ENCODE data around the gene WDR73.
"Not testable (repeated sequence)": the region's sequence is repeated elsewhere in the genome, so short reads cannot be mapped to it uniquely, and the experiment has no call there.

Gene WDR73

GRCh38 chr15:84656972-84657371 lies 2.9 kb upstream of the WDR73 start:
- no peak for DNase-seq

DNA sequence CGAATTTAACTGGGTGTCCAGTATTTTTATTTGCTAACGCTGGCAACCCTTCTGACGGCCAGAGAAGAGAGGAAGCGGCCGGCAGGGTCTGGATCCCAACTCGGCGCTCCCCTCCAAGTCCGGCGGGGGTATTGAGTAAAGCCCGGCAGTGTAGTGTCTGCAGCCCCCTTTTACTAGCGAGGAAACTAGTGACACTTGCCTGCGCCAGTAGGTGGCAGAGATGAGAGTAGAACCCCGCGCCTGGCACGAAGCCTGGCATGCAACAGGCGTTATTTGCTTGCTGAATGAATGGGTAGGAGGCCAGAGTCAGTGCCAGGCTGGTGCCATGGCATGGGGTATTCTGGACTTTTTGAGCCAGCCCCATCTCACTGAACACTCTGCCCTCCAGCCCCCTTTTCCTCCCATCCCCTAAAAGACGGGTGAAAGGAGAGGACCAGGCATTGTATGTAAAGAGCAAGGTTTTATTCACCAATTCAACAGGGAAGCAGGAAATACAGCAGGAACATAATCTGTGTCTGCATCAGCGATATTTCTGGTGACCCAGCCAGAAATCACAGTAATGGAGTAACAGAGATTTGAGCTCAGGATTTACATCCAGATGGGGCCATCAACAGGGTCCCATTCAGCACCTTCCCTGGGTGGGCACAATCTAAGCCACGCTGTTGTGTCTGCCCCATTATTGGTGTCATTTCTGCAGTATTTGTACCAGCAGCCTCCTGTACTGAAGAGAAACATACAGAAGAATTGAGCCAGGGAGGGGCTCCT lies 788 bp upstream of the WDR73 start:
- DNase-seq, result no peak

DNA sequence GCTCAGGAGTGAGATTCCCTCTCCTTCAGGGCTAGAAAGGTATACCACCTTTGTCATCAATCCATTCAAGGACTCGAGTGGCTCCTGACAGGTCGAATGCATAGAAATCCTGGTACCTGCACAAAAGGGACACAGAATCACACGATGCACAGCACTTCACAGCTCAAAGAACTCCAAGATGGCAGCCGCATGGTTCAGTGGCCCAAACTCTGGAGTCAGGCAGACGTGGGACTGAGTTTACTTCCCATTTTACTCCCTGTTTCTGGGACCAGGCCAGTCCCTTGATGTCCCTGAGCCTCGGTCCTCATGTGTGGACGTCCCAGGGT lies 536 bp downstream of the WDR73 start:
- DNase-seq, result no peak

- no peak for DNase-seq
Observed at GRCh38 chr15:84649706-84650105, 4.4 kb downstream of the WDR73 start.

- no peak for DNase-seq
Observed at GRCh38 chr15:84648539-84648938, 5.5 kb downstream of the WDR73 start.

DNA sequence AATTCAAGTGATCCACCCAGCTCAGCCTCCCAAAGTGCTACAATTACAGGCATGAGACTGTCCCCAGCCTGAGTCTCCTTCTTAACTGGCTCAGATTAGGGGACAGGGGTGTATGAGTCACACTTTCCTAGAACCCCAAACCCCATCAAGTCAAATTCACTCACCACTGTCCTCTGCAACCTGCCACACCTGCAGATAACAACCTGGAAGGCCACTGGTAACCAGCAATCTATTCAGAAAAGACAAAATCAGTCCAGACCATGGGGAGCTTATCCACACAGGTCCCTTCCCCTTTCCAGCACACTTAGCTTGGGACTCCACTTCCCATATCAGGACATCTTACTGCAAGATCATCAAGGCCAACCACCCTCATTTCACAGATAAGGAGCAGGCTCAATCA lies 6.4 kb downstream of the WDR73 start:
- DNase-seq, result no peak

- no peak for DNase-seq
Observed at GRCh38 chr15:84645997-84646396, 8.1 kb downstream of the WDR73 start.

- no peak for DNase-seq
Observed at GRCh38 chr15:84645496-84645895, 8.6 kb downstream of the WDR73 start.

DNA sequence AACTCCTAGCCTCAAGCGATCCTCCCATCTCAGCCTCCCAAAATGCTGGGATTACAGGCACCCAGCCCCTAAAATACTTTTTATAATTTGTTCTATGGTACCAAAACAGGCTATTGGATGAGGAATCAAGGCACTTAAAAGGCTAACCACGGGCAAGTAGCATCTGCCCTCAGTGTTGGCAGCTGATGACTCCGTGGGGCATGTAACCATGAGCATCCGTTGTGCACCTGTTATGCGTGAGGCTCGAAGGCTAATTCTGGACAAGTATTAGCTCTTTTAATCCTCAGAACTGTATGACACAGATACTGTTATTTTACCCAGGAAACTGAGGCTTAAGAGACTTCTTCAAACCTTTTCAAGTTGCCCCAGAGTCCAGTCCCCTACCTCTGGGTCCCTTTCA lies 10.2 kb downstream of the WDR73 start:
- no peak for DNase-seq

GRCh38 chr15:84642640-84643039 lies 11.4 kb downstream of the WDR73 start:
- DNase-seq, result not testable (repeated sequence)

DNA sequence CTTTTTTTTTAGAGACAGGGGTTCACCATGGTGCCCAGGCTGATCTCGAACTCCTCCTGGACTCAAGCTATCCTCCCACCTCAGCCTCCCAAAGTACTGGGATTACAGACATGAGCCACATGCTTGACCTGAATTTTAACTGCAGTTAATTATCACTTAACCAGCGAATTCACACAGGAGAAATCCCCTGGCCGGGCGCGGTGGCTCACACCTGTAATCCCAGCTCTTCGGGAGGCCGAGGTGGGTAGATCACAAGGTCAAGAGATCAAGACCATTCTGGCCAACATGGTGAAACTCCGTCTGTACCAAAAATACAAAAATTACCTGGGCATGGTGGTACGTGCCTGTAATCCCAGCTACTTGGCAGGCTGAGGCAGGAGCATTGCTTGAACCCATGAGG lies 12.2 kb downstream of the WDR73 start:
- DNase-seq, result not testable (repeated sequence)

DNA sequence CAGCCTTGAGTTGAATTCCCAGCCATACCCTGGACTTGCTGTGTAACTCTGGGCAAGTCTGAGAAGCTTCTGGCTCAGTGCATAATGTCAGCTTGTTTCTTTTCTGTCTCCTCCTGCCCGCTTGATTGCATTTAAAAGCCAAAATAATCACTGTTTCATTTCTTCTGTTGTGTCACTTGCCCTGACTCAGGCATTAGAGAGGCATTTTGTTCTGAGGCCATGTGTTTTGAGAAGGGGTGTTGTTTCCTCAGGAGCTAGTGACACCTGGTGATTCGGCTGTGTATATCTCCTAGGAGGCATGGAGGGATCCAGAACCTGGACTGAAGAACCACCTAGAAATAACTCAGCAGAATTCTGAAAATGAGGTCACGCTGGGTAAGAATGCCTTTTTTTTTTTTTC lies 16.0 kb downstream of the WDR73 start:
- DNase-seq, result no peak

GRCh38 chr15:84634228-84634837 lies 19.8 kb downstream of the WDR73 start:
- no peak for DNase-seq

GRCh38 chr15:84633311-84634227 lies 20.5 kb downstream of the WDR73 start:
- peak in 1 of 2 experiments; percentile 28 for DNase-seq

DNA sequence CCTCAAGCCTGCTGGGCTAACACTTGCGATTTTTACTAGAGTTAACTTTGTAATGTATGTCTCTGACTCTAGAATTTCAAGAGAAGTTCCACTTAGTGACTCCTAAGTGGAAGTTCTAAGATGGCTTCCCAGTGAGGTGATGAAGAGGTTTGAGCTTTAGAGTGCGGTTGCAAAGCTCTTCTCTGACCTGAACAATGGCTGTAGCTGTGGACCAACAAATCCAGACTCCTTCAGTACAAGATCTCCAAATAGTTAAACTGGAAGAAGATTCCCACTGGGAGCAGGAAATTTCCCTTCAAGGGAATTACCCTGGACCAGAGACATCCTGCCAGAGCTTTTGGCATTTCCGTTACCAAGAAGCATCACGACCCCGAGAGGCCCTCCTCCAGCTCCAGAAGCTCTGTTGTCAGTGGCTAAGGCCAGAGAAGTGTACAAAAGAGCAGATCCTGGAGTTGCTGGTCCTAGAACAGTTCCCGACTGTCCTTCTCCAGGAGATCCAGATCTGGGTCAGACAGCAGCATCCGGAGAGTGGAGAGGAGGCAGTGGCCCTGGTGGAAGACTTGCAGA lies 22.3 kb downstream of the WDR73 start:
- no peak for DNase-seq

DNA sequence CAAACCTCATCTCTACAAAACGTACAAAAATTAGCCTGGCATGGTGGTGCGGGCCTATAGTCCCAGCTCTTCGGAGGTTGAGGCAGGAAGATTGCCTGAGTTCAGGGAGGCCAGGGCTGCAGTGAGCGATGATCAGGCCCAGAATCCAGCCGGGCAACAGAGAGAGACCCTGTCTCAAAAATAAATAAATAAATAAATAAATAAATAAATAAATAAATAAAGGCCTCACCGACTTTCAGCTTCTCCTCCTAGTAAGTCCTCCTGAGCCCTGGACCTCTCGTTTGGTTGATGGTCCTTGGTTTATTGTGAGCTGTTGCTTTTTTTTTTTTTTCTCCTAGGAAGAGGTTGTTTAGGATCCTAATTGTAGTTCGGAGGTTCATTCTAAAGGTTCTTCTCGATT lies 25.1 kb downstream of the WDR73 start:
- DNase-seq, result no peak

DNA sequence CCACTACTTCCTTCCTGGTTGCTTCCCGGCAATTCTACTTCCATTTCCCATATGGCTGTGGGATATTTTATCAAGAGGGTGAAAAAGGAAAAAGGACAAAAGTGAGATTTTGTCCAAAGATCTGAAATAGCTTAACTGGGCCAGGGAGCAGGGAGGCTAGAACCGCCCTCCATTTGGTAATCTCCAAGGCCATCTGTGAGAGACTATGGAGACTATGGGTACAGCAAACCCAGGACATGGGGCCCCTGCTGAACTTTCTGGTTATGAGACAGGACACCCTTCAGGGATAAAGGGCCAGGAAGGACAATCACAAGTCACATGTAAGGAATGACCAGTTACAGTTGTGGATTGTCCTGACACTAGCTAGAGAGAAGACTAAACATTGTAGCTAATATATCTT lies 29.0 kb downstream of the WDR73 start:
- no peak for DNase-seq

DNA sequence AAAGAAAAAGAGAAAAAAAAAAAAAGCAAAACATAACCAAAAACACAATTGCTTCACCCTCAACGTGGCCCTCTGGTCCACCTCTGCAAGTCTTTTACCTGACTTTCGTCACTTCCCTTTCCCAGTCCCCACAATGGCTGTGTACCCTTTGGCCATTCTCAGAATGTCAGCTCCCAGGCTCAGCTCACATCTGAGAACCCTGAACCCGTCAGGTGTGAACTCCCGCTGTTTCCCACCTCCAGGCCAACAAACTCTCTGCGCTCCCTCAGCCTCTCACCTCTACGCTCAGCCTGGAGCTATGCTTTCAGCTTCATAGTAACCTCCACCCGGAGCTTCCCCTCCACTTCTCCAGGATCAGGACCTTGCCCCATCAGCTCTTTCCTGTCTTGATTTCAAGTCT lies 29.7 kb downstream of the WDR73 start:
- DNase-seq, result no peak

GRCh38 chr15:84621358-84621979 lies 32.6 kb downstream of the WDR73 start:
- no peak for DNase-seq

DNA sequence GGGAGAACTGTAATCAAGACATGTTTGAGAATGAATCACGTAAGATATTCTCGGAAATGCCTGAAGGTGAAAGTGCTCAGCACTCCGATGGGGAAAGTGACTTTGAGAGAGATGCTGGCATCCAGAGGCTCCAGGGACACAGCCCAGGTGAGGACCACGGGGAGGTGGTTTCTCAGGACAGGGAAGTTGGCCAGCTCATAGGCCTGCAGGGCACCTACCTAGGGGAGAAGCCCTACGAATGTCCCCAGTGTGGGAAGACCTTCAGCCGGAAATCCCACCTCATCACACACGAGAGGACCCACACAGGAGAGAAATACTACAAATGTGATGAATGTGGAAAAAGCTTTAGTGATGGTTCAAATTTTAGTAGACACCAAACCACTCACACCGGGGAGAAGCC lies 33.5 kb downstream of the WDR73 start:
- no peak for DNase-seq

DNA sequence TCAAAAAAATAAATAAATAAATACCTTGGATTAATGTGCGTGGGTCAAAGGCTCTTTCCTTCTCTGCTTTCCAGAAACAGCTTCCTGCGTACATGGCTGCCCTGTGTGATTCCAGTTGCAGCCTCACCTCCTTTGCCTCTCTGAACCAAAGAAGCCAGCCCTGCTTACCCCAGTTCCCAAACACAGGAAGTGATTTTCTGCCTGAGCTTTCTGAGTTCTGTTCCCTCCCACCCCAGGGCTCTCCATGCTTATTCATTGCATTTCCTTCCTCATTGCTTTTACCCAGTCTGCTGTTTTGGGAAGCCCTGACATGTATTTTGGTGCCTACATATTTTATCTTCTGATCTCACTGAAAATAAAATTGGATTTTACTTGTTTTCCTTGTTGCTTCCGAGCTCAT lies 37.8 kb downstream of the WDR73 start:
- DNase-seq, result no peak

GRCh38 chr15:84611631-84612030 lies 42.5 kb downstream of the WDR73 start:
- DNase-seq, result no peak

All from cerebellar nuclear complex (tissue), 1 donor.